Nephron (organoid): Measurements from ENCODE around the gene ASCC1.

Experiments used
- H3K27ac Mint-ChIP-seq, 3 experiments: 2 replicates each; pipeline ENCODE4 v1.8.0; 2020; ENCODE audit warnings: mixed read lengths in 3 of 3, mild to moderate bottlenecking in 2 of 3, moderate library complexity in 1 of 3
- H3K27me3 Mint-ChIP-seq: 2 replicates; pipeline ENCODE4 v1.8.0; 2021; ENCODE audit warnings: low read depth, mild to moderate bottlenecking, moderate library complexity, mixed read lengths
- H3K36me3 Mint-ChIP-seq: 2 replicates; pipeline ENCODE4 v1.8.0; 2020; ENCODE audit warnings: low read depth, mixed read lengths
- H3K4me1 Mint-ChIP-seq: 2 replicates; pipeline ENCODE4 v1.8.0; 2020; ENCODE audit warnings: mixed read lengths
- H3K4me3 Mint-ChIP-seq, 3 experiments: 2 replicates each; pipeline ENCODE4 v1.8.0; 2020; ENCODE audit warnings: mild to moderate bottlenecking in 3 of 3, mixed read lengths in 3 of 3, moderate library complexity in 2 of 3
- H3K9me3 Mint-ChIP-seq: 2 replicates; pipeline ENCODE4 v1.8.0; 2020; ENCODE audit warnings: mixed read lengths
- CTCF ChIP-seq, 3 experiments: fragments of 200-600 bp; sonication (generic); IDR thresholded peaks; one replicate each; pipeline ENCODE4 v1.5.0; 2021; ENCODE audit warnings: antibody characterized with exemption in 3 of 3; ENCODE audit not compliant: unreplicated experiment in 3 of 3

The ASCC1 gene

GRCh38 chr10:72204724-72205123 lies 11.4 kb downstream of the ASCC1 start:
- Mint-ChIP-seq H3K9me3 (no peaks in the 10 kb centered on the region), H3K27me3 (peaks cover 3% of the 10 kb centered on the region), H3K27ac (no peak overlapping the region), H3K4me1 (no peaks in the 10 kb centered on the region), H3K4me3 (no peak overlapping the region), H3K36me3 (peaks cover 42% of the 10 kb centered on the region)
- TF ChIP-seq CTCF (IDR thresholded peaks at IDR 0.05; ENCODE audit: unreplicated experiment in 3 of 3), result no peak

GRCh38 chr10:72204296-72204695 lies 11.8 kb downstream of the ASCC1 start:
- Mint-ChIP-seq H3K27ac (no peak overlapping the region), H3K4me3 (no peak overlapping the region), H3K36me3 (peaks cover 45% of the 10 kb centered on the region), H3K4me1 (no peaks in the 10 kb centered on the region), H3K27me3 (peaks cover 3% of the 10 kb centered on the region), H3K9me3 (no peaks in the 10 kb centered on the region)
- TF ChIP-seq CTCF (IDR thresholded peaks at IDR 0.05; ENCODE audit: unreplicated experiment in 3 of 3), result no peak

GRCh38 chr10:72201293-72201692 lies 14.8 kb downstream of the ASCC1 start:
- H3K36me3 Mint-ChIP-seq, result peaks cover 41% of the 10 kb centered on the region

GRCh38 chr10:72200883-72201282 lies 15.2 kb downstream of the ASCC1 start:
- Mint-ChIP-seq H3K4me1 (no peaks in the 10 kb centered on the region), H3K27me3 (no peaks in the 10 kb centered on the region), H3K4me3 (no peak overlapping the region), H3K36me3 (peaks cover 41% of the 10 kb centered on the region), H3K27ac (no peak overlapping the region), H3K9me3 (no peaks in the 10 kb centered on the region)
- TF ChIP-seq CTCF (IDR thresholded peaks at IDR 0.05; ENCODE audit: unreplicated experiment in 3 of 3), result no peak

More at GRCh38 chr10:72201293-72201692, 14.8 kb downstream of the ASCC1 start:
- H3K27me3 Mint-ChIP-seq, result no peaks in the 10 kb centered on the region
- H3K4me3 Mint-ChIP-seq, result no peak overlapping the region
- no peaks in the 10 kb centered on the region for H3K9me3 Mint-ChIP-seq
- no peak for TF ChIP-seq CTCF (IDR thresholded peaks at IDR 0.05; ENCODE audit: unreplicated experiment in 3 of 3)
- H3K27ac Mint-ChIP-seq, result no peak overlapping the region
- H3K4me1 Mint-ChIP-seq, result no peaks in the 10 kb centered on the region

- peaks cover 45% of the 10 kb centered on the region for H3K36me3 Mint-ChIP-seq
- H3K27ac Mint-ChIP-seq, result no peak overlapping the region
- H3K4me1 Mint-ChIP-seq, result no peaks in the 10 kb centered on the region
- H3K4me3 Mint-ChIP-seq, result no peak overlapping the region
- no peak for TF ChIP-seq CTCF (IDR thresholded peaks at IDR 0.05; ENCODE audit: unreplicated experiment in 3 of 3)
- no peaks in the 10 kb centered on the region for H3K9me3 Mint-ChIP-seq
- H3K27me3 Mint-ChIP-seq, result no peaks in the 10 kb centered on the region
Observed at GRCh38 chr10:72194949-72195348, 21.1 kb downstream of the ASCC1 start.

GRCh38 chr10:72186982-72187330 lies 29.1 kb downstream of the ASCC1 start:
- no peak for TF ChIP-seq CTCF (IDR thresholded peaks at IDR 0.05; ENCODE audit: unreplicated experiment in 3 of 3)
- Mint-ChIP-seq H3K4me3 (no peak overlapping the region), H3K4me1 (no peaks in the 10 kb centered on the region), H3K27me3 (no peaks in the 10 kb centered on the region), H3K36me3 (peaks cover 56% of the 10 kb centered on the region), H3K9me3 (peaks cover 11% of the 10 kb centered on the region), H3K27ac (peak overlapping the region in 1 of 3 experiments; percentile 33)
